ENCODE results near the gene PRKAG2.
"Not testable (repeated sequence)": the region's sequence is repeated elsewhere in the genome, so short reads cannot be mapped to it uniquely, and the experiment has no call there.

Gene PRKAG2

DNA sequence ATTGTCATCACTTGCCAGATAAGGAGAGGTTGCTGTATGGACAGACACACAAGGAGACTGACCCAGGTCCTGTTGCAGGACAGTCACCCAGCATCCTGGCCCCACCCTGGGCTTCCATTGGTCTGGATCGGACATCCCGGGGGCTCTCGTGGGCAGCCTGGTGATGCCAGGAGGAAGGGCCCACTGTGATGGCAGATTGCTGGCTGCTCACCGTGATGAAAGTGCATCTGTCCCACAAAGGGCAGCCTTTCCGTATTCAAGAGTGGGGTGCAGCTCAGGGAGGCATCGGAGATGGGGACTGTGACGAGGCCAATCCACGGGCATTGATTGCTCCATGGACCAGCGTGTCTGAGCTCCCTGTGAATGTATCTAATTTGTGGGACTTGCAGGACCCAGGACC is 41.3 kb downstream of the PRKAG2 start:
- no peak for DNase-seq (ENCODE audit: low spot score)

DNA sequence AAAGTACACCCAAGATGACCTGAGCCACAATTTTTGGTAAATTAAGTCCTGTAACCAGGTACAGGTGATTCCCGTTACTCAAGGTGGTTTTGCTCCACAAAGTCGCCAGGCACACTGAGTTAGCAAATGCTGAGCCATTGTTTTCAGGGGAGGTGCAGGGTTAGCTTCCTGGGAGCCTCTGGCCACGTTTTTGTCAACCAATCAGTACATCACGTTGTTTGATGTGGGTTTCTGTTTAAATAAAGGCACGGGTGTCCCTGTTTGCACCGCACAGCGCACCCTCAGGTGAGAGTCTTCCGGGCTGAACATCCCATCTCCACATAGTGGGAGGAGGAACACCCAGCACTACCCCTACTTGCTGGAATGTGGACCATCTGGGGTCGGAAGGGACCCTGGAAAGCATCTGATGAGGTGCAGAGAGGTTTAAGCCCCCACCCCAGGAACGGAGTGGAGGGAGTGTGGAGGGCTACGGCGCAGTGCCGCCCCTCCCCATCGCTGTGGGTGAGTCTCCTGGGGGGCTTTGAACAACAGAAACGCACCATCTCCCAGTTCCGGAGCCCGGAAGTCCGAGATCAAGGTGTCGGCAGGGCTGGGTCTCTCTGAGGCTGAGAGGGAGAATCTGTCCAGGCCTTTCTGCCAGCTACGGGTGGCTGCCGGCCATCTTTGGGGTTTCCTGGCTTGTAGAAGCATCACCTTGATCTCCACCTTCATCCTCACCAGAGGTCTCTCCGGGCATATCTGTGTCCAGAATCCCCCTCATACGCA is 42.5 kb downstream of the PRKAG2 start:
- DNase-seq (ENCODE audit: low spot score), result no peak

DNA sequence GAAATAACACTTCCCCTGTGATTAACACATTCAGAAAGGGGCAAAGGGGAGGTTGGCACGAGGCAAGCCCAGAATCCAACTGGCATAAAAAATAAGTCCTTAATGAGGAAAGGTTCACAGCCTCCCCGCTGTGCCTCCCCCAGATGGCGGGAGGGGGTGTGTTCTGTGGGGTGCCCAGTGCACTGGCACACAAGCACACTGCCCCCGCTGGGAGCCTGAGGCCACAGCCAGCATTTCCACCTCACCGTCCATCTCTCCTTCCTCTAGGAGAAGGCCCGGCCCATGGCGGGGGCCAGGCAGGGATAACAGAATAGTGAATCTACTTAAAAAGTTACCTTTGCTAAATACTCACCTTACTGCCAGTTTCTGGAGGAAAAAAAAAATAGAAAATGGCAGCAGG is 43.2 kb downstream of the PRKAG2 start:
- DNase-seq (ENCODE audit: low spot score), result no peak

DNA sequence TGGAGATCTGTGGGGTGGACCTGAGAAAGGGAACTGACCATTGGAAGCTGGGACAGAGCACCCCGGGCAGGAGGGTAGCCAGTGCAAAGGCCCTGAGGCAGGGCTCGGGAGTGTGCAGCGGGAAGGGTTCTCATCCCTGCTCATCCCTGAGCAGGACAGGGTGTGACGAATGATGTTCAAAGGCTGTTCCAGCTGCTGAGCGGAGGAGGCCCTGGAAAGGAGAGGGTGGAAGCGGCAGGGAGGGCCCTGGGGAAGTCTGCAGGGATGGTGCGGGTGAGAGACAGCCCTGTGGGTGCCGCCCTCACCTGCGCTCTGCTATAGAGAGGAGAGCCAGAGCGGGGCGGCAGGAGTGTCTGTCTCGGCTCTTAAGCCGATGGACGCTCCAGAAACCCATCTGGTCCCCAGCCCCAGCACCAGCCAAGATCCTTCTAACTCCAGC is 43.7 kb downstream of the PRKAG2 start:
- no peak for DNase-seq (ENCODE audit: low spot score)

DNA sequence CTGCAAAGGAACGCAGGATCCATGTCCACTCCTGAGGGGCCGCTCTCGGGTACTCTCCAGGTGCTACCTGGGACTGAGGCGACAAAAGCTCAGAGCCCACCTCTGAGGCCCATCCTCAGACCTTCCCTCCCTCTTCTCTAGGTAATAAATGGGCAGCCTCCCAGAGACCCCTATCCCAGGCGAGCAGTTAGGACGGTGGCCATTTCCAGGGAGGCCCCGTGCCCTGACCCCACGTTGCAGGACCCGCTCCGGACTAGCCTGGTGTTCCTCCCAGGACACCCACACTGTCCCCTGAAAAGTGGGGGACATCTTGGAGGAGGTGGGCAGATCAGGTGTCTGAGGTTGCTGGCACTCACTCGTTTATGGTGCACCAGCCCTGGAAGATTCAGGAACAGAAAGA is 44.3 kb downstream of the PRKAG2 start:
- no peak for DNase-seq (ENCODE audit: low spot score)

DNA sequence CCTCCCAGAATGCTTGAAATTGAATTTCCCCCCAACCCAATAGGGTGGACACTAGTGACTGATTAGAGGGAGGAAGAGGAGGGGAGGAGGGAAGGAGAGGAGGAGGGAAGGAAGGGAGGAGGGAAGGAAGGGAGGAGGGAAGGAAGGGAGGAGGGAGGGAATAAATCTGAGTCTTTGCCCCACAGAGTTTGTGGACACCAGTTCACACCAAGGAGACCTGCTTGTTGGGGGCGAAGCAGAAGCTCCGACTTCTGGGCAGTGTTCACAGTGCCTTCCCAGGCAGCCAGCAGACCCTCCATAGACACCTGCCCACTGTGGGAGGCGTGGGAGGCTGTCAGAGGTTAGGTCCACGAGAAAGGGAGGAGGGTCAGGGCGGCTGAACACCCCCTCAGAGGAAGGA is 44.8 kb downstream of the PRKAG2 start:
- DNase-seq (ENCODE audit: low spot score), result no peak

DNA sequence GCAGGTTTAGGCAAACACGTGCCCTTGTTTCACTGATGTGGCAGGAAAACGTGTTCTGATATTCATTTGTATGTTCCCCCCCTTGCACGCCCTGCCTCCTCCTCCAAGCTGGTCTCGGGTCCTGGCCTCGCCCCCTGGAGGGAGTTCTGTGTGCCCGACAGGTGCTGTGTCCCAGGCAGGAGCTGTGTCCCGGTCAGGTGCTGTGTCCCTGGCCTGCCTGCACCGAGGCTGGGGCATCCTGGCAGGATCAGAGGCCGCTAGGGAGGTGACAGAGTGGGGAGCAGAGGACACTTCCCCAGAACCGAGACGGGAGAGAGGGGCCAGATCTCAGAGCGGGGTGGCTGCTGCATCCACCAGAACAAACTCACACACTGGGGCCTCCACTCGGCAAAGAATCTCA is 45.3 kb downstream of the PRKAG2 start:
- no peak for DNase-seq (ENCODE audit: low spot score)

DNA sequence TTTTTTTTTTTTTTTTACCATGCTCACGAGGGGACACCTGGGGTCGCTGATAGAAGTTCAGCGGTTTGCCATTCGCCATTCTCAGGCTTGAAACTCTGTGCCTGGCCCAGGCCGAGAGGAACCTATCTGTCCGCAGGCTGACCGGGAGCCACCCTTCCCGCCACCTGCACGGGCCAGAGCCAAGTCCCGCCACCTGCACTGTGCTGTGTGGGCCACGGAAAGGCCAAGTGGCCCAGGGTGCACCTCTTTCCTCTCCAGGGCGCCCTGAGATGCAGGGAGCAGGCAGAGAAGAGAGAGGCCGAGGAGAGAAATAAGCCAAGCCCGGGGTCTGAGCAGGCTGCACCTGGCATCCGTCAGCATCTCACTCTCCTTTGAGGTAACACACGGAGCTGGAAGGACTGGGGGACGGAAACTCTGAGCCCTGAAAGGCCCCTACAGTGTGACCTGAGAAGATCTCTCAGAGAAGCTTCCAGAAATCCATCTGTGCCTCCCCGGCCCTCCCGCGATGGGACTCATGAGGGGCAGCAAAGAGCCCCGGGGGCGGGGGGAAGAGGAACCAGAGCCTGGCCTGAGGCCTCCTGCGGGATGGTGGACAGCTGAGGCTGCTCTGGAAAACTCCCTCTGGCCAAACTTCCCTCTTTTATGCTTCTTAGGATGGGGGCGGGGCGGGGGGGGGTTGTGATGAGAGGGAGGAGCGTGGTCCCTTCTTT is 46.6 kb downstream of the PRKAG2 start:
- DNase-seq (ENCODE audit: low spot score), result no peak

DNA sequence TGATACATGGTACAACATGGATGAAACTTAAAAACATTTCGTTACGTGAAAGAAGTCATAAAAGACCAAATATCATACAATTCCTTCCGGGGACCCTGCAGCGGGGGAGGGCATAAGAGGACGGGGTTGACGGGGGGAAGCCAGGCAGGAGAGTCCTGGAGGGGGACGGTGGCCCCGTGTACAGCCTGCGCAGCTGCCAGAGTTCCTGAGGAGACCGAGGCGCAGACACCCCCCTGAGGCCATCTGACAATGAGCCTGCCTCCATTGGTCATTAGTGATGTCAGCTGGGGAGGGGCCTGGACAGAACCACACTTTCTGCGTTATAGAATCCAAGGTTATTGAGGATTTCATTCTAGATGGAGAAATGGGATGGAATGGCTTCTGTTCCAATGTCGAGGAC is 47.2 kb downstream of the PRKAG2 start:
- no peak for DNase-seq (ENCODE audit: low spot score)

DNA sequence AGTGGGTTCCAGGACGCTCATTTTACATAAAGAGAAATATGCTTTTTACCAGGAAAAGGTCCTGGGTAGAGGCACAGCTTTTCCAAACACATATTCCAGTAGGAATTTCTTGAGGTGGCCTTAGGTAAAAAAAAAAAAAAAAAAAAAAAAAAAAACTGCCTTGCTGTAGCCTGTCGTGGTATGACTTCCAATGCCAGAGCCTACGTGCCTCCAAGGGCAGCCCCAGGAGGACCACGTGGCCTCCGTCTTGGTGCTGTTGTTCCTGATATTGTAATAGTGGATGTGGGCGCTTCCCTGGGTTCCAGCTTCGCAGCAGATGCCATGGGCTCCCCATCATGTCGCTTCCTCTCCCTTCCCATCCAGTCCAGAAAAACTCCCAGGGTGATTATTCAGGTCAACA is 49.3 kb downstream of the PRKAG2 start:
- no peak for DNase-seq (ENCODE audit: low spot score)

DNA sequence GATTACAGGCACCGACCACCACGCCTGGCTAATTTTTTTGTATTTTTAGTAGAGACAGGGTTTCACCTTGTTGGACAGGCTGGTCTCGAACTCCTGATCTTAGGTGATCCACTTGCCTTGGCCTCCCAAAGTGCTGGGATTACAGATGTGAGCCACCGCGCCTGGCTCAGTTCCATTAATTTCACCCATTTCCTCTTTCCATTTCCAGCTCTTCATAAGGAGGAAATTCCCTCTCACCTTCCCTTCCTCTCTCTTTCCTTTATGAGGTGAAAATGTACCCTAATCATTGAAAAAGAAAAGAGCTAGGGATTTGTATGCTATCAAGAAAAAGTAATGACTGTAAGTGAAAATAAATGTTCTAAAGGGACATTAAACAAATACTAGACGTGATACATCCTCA is 50.6 kb downstream of the PRKAG2 start:
- not testable (repeated sequence) for DNase-seq (ENCODE audit: low spot score)

DNA sequence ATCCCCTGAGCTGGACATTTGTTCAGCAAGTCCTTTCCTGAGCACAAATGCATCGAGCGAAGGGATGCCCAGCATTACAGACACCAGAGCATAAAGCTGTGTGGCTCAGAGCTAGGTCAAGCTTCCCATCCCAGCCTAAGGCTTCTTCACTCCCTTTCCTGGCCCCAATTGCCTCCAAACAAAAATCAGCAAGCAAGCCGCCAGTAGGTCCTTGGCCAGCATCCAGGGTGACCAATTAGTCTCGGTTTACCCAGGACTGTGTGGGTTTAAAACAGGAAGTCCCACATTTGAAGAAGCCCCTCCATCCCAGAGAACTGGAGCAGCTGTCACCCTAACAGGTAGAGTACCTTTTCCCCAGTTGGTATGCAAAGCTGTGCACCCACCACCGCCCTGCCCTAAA is 51.2 kb downstream of the PRKAG2 start:
- DNase-seq (ENCODE audit: low spot score), result no peak

DNA sequence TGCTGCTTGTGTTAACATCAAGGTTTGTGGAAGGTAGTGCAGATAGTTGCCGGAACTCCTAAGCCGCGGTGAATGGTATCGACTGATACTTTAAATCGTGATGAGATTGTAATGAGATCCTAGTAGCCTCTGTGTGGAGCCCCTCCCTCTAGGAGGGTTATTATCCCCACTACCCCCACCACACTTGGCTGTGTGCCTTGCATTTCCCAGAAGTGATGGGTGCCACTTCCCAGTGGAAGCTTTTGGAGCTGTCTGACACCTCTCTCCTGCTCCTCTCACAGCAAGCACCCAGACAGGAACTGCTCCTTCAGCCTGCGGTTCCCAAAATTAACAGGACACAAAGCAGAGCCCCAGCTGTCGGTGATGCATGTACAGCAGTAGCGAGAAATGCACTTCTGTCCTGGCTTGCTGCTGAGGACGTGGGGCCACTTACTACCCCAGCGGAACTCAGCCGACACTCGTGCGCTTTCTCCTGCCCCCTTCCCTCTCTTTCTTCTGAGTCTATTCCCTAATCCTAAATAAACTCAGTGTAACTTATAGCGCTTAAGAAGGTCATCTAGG is 52.5 kb downstream of the PRKAG2 start:
- no peak for DNase-seq (ENCODE audit: low spot score)

DNA sequence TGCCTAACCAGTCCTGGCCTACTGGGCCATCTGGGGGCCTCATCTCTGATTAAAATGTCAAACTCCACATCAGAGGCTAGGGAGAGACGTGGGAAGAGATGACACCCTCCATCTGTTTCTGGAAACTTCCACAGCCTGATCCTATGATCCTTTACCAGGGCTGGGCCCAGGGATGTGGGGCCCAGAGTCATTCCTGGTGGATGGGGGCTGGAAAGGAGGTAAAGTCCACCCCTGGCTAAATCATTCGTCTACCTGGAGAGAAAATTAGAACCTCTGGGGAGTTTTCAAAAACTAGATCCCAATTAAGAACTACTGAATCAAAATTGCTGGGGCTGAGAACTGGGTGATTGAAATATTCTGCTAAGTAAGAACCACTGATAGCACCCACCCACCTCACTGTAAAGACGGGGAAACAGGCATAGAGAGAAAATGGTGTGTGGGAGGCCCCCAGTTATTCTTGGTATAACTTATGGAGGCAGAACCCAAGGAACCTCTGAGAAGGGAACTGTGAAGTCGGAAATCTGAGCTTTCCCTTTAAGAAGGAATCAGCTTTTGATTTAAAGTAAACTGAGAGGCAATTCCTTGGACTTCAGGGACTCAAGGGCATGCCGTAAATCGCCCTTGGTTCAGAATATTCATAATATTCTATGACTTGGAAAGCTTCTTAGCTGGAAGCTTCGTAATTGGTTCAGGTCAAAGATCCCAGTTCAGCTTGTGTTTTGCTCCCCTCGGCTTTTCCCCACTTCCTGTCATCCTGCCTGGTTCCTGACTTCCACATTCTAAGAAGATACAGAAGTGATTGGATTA is 53.1 kb downstream of the PRKAG2 start:
- DNase-seq (ENCODE audit: low spot score), result no peak

DNA sequence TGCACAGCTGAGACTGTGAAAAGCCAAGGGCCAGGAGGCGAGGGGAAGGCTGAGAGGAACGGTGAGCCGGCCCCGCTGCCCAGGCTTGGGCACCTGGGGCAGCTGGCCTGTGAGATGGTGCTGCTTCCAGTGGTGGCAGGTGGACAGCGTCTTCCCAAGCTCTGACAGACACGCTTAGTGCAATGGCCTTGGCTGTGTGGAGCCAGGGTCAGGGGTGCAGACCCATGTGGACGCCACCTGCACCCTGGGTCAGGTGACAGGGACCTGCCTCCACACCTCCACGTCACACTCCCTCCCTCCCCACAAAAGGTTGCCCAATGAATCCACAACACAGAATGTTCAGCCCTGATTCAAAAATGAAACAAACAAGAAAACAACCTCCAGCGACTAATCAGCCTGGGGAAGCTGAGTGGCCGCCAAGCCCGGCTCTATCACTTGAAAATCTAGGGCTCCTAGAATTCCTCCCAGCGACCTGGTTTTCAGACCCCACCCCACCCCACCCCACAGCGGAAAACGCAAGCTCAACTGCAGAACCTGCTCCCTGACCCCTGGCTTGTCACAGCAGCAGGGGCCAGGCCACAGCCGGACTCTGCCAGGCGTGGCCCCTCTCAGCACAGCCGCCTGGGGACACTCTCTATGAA is 54.3 kb downstream of the PRKAG2 start:
- no peak for DNase-seq (ENCODE audit: low spot score)

DNA sequence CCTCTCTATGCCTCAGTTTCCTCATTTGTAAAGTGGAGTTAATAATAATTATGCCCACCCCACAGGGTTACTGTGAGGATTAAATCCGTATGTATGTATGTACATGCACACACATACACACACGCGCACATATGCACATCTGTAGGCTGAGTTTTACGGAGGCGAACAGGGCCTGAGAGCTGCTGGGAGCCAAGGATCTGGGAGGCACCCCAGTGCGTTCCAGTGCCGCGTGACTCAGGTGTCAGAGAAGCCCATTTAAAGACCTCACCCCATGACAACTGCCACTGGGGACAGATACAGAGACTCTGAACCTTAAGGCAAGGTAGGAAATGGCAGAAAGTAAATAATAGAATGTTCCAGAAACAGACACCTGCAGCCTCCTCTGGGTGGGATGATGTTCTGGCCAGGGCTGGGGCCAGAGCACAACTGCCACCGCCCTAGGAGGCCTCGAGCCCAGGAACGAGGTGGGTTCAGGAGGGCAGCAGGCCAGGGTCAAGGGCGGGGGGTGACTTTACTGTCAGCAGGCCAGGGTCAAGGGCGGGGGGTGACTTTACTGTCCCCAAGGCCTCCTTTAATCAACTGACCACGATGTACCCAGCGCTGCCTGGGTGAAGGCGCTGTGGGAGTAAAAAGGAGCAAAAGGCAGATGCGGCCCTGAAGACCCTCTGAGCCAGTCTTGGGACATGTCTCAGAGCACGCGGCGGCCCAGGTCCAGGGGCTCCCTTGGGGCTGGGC is 54.9 kb downstream of the PRKAG2 start:
- DNase-seq (ENCODE audit: low spot score), result no peak

DNA sequence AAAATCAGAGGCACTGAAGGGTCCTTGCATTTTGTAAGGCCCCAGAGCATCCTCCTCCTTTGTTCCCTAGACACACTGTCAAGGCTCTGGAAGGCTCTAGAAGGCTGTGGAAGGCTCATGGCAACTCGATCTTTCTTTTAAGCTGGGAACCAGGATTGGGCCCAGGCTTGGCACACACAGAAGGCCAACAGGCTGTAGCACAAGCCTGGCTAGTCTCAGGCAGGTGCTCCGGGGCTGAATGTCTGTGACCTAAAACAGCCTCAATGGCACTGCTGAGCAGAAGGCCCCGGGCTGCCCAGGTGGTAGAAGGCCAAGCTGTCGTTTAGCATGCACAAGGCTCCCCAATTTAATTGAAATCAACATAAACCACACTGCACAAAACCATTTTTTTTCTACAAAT is 55.7 kb downstream of the PRKAG2 start:
- DNase-seq (ENCODE audit: low spot score), result no peak

DNA sequence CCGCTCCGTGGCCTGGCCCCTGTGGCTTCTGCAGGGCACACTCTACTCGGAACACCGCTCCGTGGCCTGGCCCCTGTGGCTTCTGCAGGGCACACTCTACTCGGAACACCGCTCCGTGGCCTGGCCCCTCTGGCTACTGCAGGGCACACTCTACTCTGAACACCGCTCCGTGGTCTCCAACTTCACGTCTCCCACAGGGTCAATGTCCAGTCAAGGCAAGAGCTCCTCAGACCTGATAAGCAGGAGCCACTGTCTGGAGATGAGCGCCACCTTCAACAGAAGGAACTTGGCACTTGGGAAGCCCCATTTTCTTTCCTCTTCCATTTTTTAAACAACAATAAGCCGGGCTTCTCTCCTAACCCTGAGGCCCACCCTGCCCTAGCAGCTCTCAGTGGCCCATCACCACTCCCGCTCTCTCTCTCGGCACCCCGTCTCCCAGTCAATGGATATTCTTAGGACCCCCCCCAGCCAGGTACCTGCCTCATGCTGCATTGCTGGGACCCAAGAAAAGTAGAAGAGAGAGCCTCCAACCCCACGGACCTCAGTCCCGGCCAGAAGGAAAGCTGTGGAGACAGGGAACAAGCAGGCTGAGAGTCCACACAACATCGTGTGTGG is 56.3 kb downstream of the PRKAG2 start:
- no peak for DNase-seq (ENCODE audit: low spot score)

DNA sequence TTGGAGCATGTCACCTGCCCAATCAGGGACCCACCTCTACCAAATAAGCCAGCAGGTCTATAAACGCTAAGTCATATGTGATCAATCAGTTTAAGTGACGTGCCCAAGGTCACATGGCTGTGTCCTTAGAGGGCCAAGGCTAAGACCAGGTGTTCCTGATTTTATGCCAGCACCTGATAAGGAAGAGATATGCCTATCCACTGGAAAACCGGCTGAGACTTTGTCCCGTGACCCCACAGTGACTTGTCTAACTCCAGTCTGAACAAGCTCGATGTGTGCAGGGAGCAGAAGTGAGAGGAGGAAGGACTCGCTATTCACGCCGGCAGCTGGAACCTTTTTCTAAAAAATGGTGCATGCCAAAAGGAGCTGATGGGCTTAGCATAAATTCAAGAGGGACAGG is 57.0 kb downstream of the PRKAG2 start:
- no peak for DNase-seq (ENCODE audit: low spot score)

DNA sequence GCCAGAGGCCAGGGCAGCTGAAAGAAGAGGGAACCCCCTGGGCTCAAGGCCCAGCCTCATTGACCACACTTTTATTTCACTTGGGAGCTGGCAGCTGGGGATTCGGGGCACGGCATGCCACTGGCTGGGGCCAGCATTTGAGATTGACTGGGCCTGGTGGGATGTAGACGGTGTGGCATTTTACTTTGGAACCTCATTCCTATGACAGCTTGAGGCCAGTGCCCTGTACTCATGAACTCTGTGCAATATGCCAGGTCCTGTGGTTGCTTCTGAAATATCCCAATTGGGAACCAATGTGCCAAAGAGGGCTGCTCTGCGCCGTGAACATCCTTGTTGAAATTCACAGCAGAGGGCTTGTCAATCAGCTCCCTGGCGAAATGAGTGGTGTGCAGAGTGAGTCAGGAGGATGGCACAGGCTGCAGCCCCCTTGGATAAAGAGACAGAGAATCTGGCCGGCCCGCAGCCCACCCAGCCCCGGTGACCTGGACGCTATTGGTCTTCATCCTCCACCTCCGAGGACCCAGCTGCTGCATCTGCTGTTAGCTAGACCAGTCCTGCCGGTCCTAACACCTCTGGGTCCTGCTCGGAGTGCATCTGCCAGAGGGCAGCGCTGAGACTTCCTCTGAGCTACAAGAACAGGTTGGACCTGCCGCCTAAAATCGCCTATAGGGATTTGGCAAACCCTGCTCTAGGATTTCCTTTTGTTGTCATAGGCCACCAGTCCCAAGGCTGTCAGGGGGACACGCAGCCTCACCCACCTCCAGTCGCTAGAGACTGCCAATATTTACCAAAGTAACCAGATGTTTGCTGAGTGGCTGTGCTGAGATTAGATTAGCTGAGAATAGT is 58.0 kb downstream of the PRKAG2 start:
- no peak for DNase-seq (ENCODE audit: low spot score)
